Measurements from ENCODE around the gene CABLES1. TPM values are rescaled to one million over a fixed set of nuclear protein-coding genes. Genes with fewer than 3 reads are reported as not detected.

Gene CABLES1
- polyA plus RNA-seq, 3 donors = 0.09 to 0.15 TPM; not detected in 1

- peaks cover 0 to 1% (median 0%) of the 10 kb centered on the region in 3 donors for H3K27me3 Mint-ChIP-seq (ENCODE audit: low read depth in 3 of 3)
- H3K36me3 ChIP-seq (replicated peaks in 1 of 2; ENCODE audit: control insufficient read depth in 1 of 2, insufficient read depth in 2 of 2, low read length in 2 of 2) = no peaks in the 10 kb centered on the region
- H3K79me2 ChIP-seq (ENCODE audit: insufficient read depth, low read length) = no peaks in the 10 kb centered on the region
- DNase-seq = no peak
- no peak overlapping the region for H3K4me3 ChIP-seq (replicated peaks in 1 of 3; ENCODE audit: low read depth in 2 of 3, low read length in 3 of 3)
- H3K27me3 ChIP-seq (ENCODE audit: control insufficient read depth in 2 of 2, insufficient read depth in 2 of 2, low read length in 2 of 2) = no peaks in the 10 kb centered on the region
- WGBS (ENCODE audit: insufficient coverage) = 87% methylated on average over 3 of the region's 4 CpGs
- intact Hi-C loops (cut with micrococcal nuclease) = no loop called here
- H3K36me3 Mint-ChIP-seq = peaks cover 0 to under 1% of the 10 kb centered on the region in 2 donors
- H3K4me1 Mint-ChIP-seq = no peaks in the 10 kb centered on the region
- no peaks in the 10 kb centered on the region for H3K4me1 ChIP-seq (ENCODE audit: control insufficient read depth in 1 of 2, insufficient read depth in 2 of 2, low read length in 2 of 2)
- H4K20me1 ChIP-seq (ENCODE audit: insufficient read depth, low read length) = no peaks in the 10 kb centered on the region
- H3K27ac Mint-ChIP-seq = peak overlapping the region in 1 of 7 donors; percentile 5
- H3K9me3 Mint-ChIP-seq = peaks cover 0 to 2% (median 0%) of the 10 kb centered on the region in 7 donors
- no peak overlapping the region for H3K4me2 ChIP-seq (replicated peaks; ENCODE audit: extremely low read depth, low read length, poor library complexity, severe bottlenecking)
- H3K4me3 Mint-ChIP-seq = no peak overlapping the region
- no peaks in the 10 kb centered on the region for H3K9me3 ChIP-seq (replicated peaks in 1 of 2; ENCODE audit: control insufficient read depth in 1 of 2, insufficient read depth in 1 of 2, low read length in 2 of 2)
- H2AFZ ChIP-seq (ENCODE audit: insufficient read depth, low read depth, low read length, poor library complexity, severe bottlenecking) = no peak overlapping the region
- no peak overlapping the region for H3K27ac ChIP-seq (ENCODE audit: low read depth in 1 of 2, low read length in 2 of 2)
- TF ChIP-seq CTCF (IDR thresholded peaks at IDR 0.05) = no peak
- no peak overlapping the region for H3K9ac ChIP-seq (ENCODE audit: insufficient read depth, low read length, poor library complexity, severe bottlenecking)
These were observed 156.3 kb downstream of the CABLES1 start for GRCh38 chr18:23291456-23292205.

GRCh38 chr18:23300231-23300805 lies 165.0 kb downstream of the CABLES1 start:
- no peak for DNase-seq
- Histone ChIP-seq H3K27me3 (ENCODE audit: control insufficient read depth in 2 of 2, insufficient read depth in 2 of 2, low read length in 2 of 2) (no peaks in the 10 kb centered on the region), H3K4me3 (replicated peaks in 1 of 3; ENCODE audit: low read depth in 2 of 3, low read length in 3 of 3) (no peak overlapping the region), H4K20me1 (ENCODE audit: insufficient read depth, low read length) (no peaks in the 10 kb centered on the region), H3K79me2 (ENCODE audit: insufficient read depth, low read length) (no peaks in the 10 kb centered on the region), H3K9ac (ENCODE audit: insufficient read depth, low read length, poor library complexity, severe bottlenecking) (no peak overlapping the region), H2AFZ (ENCODE audit: insufficient read depth, low read depth, low read length, poor library complexity, severe bottlenecking) (no peak overlapping the region), H3K4me2 (replicated peaks; ENCODE audit: extremely low read depth, low read length, poor library complexity, severe bottlenecking) (no peak overlapping the region), H3K36me3 (replicated peaks in 1 of 2; ENCODE audit: control insufficient read depth in 1 of 2, insufficient read depth in 2 of 2, low read length in 2 of 2) (no peaks in the 10 kb centered on the region), H3K9me3 (replicated peaks in 1 of 2; ENCODE audit: control insufficient read depth in 1 of 2, insufficient read depth in 1 of 2, low read length in 2 of 2) (peaks cover 0 to 4% of the 10 kb centered on the region in 2 donors), H3K27ac (ENCODE audit: low read depth in 1 of 2, low read length in 2 of 2) (no peak overlapping the region), H3K4me1 (ENCODE audit: control insufficient read depth in 1 of 2, insufficient read depth in 2 of 2, low read length in 2 of 2) (peaks cover 0 to 5% of the 10 kb centered on the region in 2 donors)
- 71% methylated on average over 1 of the region's 6 CpGs for WGBS (ENCODE audit: insufficient coverage)
- H3K4me3 Mint-ChIP-seq = no peak overlapping the region
- intact Hi-C loops (cut with micrococcal nuclease) = no loop called here
- peaks cover 0 to 1% (median 0%) of the 10 kb centered on the region in 3 donors for H3K27me3 Mint-ChIP-seq (ENCODE audit: low read depth in 3 of 3)
- no peak overlapping the region for H3K27ac Mint-ChIP-seq
- TF ChIP-seq CTCF (IDR thresholded peaks at IDR 0.05) = no peak
- peaks cover 4 to 7% of the 10 kb centered on the region in 2 donors for H3K36me3 Mint-ChIP-seq
- H3K4me1 Mint-ChIP-seq = peaks cover 10% of the 10 kb centered on the region
- H3K9me3 Mint-ChIP-seq = no peaks in the 10 kb centered on the region
